ENCODE measurements around the gene BAZ2B.

DNA sequence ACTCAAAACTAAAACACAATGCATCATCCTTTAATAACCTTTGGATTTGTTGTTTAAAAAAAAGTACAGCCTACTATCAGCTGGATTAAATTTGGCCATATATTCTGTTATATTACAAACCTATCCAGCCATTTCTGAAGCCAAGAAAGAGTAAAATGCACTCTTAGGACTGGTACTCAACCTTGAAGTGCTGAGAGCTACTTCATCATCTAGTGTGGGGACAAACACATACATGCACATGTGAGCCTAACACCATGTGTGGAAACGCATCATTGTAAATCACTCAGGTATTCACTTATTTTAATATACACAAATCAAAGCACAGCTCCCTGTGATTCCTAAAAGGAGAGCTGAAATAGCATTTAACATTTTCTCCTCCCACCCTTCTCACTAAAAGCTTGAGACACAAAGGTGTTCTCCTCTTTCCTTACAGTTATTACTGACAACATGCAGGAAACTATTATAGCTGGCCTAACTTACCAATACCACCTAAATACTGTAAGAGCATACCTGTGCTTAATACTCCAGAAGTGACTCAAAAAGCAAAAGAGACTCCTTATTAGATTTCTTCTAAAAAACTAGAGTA, 7.5 kb downstream of the BAZ2B start:
- no peak for TF ChIP-seq EZH2 (IDR thresholded peaks at IDR 0.05; ENCODE audit: borderline replicate concordance, insufficient read depth, low read length, poor library complexity, severe bottlenecking)
- TF ChIP-seq, protein P1, sequence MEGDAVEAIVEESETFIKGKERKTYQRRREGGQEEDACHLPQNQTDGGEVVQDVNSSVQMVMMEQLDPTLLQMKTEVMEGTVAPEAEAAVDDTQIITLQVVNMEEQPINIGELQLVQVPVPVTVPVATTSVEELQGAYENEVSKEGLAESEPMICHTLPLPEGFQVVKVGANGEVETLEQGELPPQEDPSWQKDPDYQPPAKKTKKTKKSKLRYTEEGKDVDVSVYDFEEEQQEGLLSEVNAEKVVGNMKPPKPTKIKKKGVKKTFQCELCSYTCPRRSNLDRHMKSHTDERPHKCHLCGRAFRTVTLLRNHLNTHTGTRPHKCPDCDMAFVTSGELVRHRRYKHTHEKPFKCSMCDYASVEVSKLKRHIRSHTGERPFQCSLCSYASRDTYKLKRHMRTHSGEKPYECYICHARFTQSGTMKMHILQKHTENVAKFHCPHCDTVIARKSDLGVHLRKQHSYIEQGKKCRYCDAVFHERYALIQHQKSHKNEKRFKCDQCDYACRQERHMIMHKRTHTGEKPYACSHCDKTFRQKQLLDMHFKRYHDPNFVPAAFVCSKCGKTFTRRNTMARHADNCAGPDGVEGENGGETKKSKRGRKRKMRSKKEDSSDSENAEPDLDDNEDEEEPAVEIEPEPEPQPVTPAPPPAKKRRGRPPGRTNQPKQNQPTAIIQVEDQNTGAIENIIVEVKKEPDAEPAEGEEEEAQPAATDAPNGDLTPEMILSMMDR (IDR thresholded peaks at IDR 0.05; ENCODE audit: poor library complexity, severe bottlenecking), result no peak
- TF ChIP-seq, protein P2, sequence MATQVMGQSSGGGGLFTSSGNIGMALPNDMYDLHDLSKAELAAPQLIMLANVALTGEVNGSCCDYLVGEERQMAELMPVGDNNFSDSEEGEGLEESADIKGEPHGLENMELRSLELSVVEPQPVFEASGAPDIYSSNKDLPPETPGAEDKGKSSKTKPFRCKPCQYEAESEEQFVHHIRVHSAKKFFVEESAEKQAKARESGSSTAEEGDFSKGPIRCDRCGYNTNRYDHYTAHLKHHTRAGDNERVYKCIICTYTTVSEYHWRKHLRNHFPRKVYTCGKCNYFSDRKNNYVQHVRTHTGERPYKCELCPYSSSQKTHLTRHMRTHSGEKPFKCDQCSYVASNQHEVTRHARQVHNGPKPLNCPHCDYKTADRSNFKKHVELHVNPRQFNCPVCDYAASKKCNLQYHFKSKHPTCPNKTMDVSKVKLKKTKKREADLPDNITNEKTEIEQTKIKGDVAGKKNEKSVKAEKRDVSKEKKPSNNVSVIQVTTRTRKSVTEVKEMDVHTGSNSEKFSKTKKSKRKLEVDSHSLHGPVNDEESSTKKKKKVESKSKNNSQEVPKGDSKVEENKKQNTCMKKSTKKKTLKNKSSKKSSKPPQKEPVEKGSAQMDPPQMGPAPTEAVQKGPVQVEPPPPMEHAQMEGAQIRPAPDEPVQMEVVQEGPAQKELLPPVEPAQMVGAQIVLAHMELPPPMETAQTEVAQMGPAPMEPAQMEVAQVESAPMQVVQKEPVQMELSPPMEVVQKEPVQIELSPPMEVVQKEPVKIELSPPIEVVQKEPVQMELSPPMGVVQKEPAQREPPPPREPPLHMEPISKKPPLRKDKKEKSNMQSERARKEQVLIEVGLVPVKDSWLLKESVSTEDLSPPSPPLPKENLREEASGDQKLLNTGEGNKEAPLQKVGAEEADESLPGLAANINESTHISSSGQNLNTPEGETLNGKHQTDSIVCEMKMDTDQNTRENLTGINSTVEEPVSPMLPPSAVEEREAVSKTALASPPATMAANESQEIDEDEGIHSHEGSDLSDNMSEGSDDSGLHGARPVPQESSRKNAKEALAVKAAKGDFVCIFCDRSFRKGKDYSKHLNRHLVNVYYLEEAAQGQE (IDR thresholded peaks at IDR 0.05; ENCODE audit: borderline replicate concordance), result no peak
